ENCODE measurements around the gene NOXO1. TPM values are rescaled to one million over a fixed set of nuclear protein-coding genes. Genes with fewer than 3 reads are reported as not detected.

NOXO1 gene
- total and polyA plus RNA-seq, 4 donors = 0.28 to 0.67 (median 0.63) TPM; not detected in 1

GRCh38 chr16:1998360-1998835 lies 17.1 kb upstream of the NOXO1 start (continued):
- TF ChIP-seq, protein P1, sequence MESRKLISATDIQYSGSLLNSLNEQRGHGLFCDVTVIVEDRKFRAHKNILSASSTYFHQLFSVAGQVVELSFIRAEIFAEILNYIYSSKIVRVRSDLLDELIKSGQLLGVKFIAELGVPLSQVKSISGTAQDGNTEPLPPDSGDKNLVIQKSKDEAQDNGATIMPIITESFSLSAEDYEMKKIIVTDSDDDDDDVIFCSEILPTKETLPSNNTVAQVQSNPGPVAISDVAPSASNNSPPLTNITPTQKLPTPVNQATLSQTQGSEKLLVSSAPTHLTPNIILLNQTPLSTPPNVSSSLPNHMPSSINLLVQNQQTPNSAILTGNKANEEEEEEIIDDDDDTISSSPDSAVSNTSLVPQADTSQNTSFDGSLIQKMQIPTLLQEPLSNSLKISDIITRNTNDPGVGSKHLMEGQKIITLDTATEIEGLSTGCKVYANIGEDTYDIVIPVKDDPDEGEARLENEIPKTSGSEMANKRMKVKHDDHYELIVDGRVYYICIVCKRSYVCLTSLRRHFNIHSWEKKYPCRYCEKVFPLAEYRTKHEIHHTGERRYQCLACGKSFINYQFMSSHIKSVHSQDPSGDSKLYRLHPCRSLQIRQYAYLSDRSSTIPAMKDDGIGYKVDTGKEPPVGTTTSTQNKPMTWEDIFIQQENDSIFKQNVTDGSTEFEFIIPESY (IDR thresholded peaks at IDR 0.05) = no peak
- TF ChIP-seq JUND (IDR thresholded peaks at IDR 0.05) = no peak
- no peak for TF ChIP-seq YY1 (IDR thresholded peaks at IDR 0.05)

- WGBS = 89% methylated on average over 26 of the region's 26 CpGs
- TF ChIP-seq RXRA (IDR thresholded peaks at IDR 0.05) = no peak
- no peak for TF ChIP-seq TAF1 (conservative IDR thresholded peaks at IDR 0.05)
- TF ChIP-seq YY1 (IDR thresholded peaks at IDR 0.05) = no peak
- TF ChIP-seq JUND (IDR thresholded peaks at IDR 0.05) = no peak
- no peak for TF ChIP-seq NR2F2 (IDR thresholded peaks at IDR 0.05)
- TF ChIP-seq, protein P2, sequence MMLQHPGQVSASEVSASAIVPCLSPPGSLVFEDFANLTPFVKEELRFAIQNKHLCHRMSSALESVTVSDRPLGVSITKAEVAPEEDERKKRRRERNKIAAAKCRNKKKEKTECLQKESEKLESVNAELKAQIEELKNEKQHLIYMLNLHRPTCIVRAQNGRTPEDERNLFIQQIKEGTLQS (IDR thresholded peaks at IDR 0.05) = no peak
- TF ChIP-seq SP1 (IDR thresholded peaks at IDR 0.05) = no peak
- TF ChIP-seq, protein P3, sequence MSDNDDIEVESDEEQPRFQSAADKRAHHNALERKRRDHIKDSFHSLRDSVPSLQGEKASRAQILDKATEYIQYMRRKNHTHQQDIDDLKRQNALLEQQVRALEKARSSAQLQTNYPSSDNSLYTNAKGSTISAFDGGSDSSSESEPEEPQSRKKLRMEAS (IDR thresholded peaks at IDR 0.05) = no peak
- no peak for TF ChIP-seq RAD21 (IDR thresholded peaks at IDR 0.05)
- TF ChIP-seq FOXA1 (IDR thresholded peaks at IDR 0.05) = no peak
- no peak for TF ChIP-seq HNF4A (conservative IDR thresholded peaks at IDR 0.05)
- no peak for TF ChIP-seq REST (IDR thresholded peaks at IDR 0.05)
- no peak for DNase-seq (ENCODE audit: low spot score)
- Histone ChIP-seq H3K4me3 (ENCODE audit: low read depth in 1 of 3, low read length in 3 of 3) (no peak overlapping the region), H3K4me1 (ENCODE audit: control insufficient read depth in 4 of 4, insufficient read depth in 4 of 4, low read length in 3 of 4) (peaks cover 0 to 6% (median 1%) of the 10 kb centered on the region in 4 donors), H3K27ac (ENCODE audit: low read depth in 1 of 2, low read length in 2 of 2) (no peak overlapping the region), H3K9ac (ENCODE audit: low read depth in 1 of 2, low read length in 2 of 2) (no peak overlapping the region), H3K9me3 (ENCODE audit: control insufficient read depth in 4 of 4, low read length in 3 of 4) (no peaks in the 10 kb centered on the region), H3K36me3 (ENCODE audit: control insufficient read depth in 4 of 4, insufficient read depth in 3 of 4, low read depth in 1 of 4, low read length in 3 of 4) (peaks cover 24 to 60% (median 28%) of the 10 kb centered on the region in 4 donors), H3K27me3 (ENCODE audit: control insufficient read depth in 4 of 4, insufficient read depth in 4 of 4, low read length in 3 of 4) (no peaks in the 10 kb centered on the region)
These were observed 16.5 kb upstream of the NOXO1 start for GRCh38 chr16:1997494-1998359.

DNA sequence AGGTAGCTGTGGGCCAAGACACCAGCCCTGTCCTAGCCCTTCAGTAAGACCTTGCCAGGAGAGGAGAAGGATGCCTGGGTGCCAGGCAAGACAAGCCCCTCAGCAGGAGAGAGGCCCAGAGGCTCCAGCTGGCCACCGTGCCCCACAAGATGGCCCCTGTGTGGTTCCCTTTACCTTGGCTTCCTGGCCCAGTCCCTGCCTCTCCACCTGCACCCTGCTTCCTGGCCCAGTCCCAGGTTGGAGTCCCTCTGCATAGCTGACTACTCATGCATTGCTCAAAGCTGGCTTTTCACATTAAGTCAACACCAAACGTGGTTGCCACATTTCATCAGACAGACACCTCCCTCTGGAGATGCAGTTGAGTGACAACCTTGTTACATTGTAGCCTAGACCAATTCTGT lies 12.5 kb upstream of the NOXO1 start:
- WGBS = 54% methylated on average over 2 of the region's 2 CpGs
- Histone ChIP-seq H3K4me1 (ENCODE audit: control insufficient read depth in 4 of 4, insufficient read depth in 4 of 4, low read length in 3 of 4) (peaks cover 2 to 29% (median 17%) of the 10 kb centered on the region in 4 donors), H3K4me3 (ENCODE audit: low read depth in 1 of 3, low read length in 3 of 3) (no peak overlapping the region), H3K9me3 (ENCODE audit: control insufficient read depth in 4 of 4, low read length in 3 of 4) (no peaks in the 10 kb centered on the region), H3K27ac (ENCODE audit: low read depth in 1 of 2, low read length in 2 of 2) (no peak overlapping the region), H3K9ac (ENCODE audit: low read depth in 1 of 2, low read length in 2 of 2) (no peak overlapping the region), H3K27me3 (ENCODE audit: control insufficient read depth in 4 of 4, insufficient read depth in 4 of 4, low read length in 3 of 4) (peaks cover 0 to 9% (median 4%) of the 10 kb centered on the region in 4 donors), H3K36me3 (ENCODE audit: control insufficient read depth in 4 of 4, insufficient read depth in 3 of 4, low read depth in 1 of 4, low read length in 3 of 4) (peaks cover under 1 to 22% (median 9%) of the 10 kb centered on the region in 4 donors)
- no peak for DNase-seq (ENCODE audit: low spot score)
- TF ChIP-seq, protein P1 (IDR thresholded peaks at IDR 0.05) = no peak
- TF ChIP-seq CTCF (IDR thresholded peaks at IDR 0.05; ENCODE audit: low read depth, low read length, missing input control) (no peak), HNF4G (IDR thresholded peaks at IDR 0.05) (no peak), HNF4A (conservative IDR thresholded peaks at IDR 0.05) (peak in 1 of 2 donors; percentile 45)

All from liver (tissue), 9 donors.